ENCODE data around the gene DNAJC10. TPM values are rescaled to one million over a fixed set of nuclear protein-coding genes. Genes with fewer than 3 reads are reported as not detected.

Gene DNAJC10
- total and polyA plus RNA-seq, 9 of the 15 experiments (the other 6 are each of a cell fraction or from before 2014, with no cell fraction given), result 9.8 to 77.7 (median 57.3) TPM

DNA sequence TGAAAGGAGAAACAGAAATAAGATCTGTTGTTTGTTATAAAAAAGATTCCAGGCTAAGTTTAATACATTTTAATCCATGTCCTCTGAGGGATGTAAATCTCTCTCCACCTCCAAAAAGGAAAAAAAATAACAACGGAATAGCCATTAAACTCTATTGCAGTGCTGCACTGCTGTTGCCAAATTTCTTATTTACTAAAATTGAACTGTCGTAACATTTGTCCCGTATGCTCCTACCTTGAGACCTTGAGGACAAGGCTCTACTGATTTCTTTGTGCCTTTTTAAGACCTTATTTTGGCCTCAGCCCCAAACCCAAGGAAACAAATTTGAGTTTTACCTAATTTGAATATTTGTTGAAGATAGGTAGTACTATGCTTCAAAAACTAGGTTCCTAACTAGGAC is 94.0 kb downstream of the DNAJC10 start:
- in situ Hi-C loops (cut with MboI), result no loop called here
- no peaks in the 10 kb centered on the region for H3K36me3 ChIP-seq (ENCODE audit: control insufficient read depth, insufficient read depth, low read length)
- no peak overlapping the region for H3K9ac ChIP-seq (ENCODE audit: insufficient read depth in 1 of 2, low read depth in 2 of 2, low read length in 2 of 2)
- BruUV-seq (replicated peaks), result no TSS peak
- ATAC-seq, result no peak
- no peak overlapping the region for H2AFZ ChIP-seq (ENCODE audit: low read depth, low read length)
- H3K4me1 ChIP-seq (replicated peaks in 1 of 2; ENCODE audit: control insufficient read depth in 2 of 2, insufficient read depth in 2 of 2, low read length in 2 of 2), result no peaks in the 10 kb centered on the region
- H4K20me1 ChIP-seq (replicated peaks; ENCODE audit: control insufficient read depth, insufficient read depth, low read length), result no peaks in the 10 kb centered on the region
- H3K27me3 ChIP-seq (ENCODE audit: control insufficient read depth in 2 of 2, insufficient read depth in 2 of 2, low read length in 2 of 2), result peaks cover 36% of the 10 kb centered on the region in 2 experiments
- no peak for FAIRE-seq
- no peaks in the 10 kb centered on the region for H3K79me2 ChIP-seq (ENCODE audit: control insufficient read depth, insufficient read depth, low read length)
- no peaks in the 10 kb centered on the region for H3K9me3 ChIP-seq (replicated peaks; ENCODE audit: control insufficient read depth, insufficient read depth, low read depth, low read length)
- TF ChIP-seq, protein P1, sequence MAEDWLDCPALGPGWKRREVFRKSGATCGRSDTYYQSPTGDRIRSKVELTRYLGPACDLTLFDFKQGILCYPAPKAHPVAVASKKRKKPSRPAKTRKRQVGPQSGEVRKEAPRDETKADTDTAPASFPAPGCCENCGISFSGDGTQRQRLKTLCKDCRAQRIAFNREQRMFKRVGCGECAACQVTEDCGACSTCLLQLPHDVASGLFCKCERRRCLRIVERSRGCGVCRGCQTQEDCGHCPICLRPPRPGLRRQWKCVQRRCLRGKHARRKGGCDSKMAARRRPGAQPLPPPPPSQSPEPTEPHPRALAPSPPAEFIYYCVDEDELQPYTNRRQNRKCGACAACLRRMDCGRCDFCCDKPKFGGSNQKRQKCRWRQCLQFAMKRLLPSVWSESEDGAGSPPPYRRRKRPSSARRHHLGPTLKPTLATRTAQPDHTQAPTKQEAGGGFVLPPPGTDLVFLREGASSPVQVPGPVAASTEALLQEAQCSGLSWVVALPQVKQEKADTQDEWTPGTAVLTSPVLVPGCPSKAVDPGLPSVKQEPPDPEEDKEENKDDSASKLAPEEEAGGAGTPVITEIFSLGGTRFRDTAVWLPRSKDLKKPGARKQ (CRISPR knock-in tag; IDR thresholded peaks at IDR 0.05), result no peak
- TF ChIP-seq U2AF1 (optimal IDR thresholded peaks at IDR 0.05; ENCODE audit: low read depth, low read length) (no peak), XRCC3 (IDR thresholded peaks at IDR 0.05) (no peak), ZC3H11A (IDR thresholded peaks at IDR 0.05; ENCODE audit: low read depth, low read length) (no peak)
- TF ChIP-seq, protein P2, sequence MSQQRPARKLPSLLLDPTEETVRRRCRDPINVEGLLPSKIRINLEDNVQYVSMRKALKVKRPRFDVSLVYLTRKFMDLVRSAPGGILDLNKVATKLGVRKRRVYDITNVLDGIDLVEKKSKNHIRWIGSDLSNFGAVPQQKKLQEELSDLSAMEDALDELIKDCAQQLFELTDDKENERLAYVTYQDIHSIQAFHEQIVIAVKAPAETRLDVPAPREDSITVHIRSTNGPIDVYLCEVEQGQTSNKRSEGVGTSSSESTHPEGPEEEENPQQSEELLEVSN (IDR thresholded peaks at IDR 0.05; ENCODE audit: borderline replicate concordance in 1 of 2, extremely low read depth in 1 of 2, insufficient read depth in 1 of 2, insufficient read length in 1 of 2, low read depth in 1 of 2, low read length in 1 of 2, poor library complexity in 1 of 2, severe bottlenecking in 1 of 2), result no peak
- CTCF ChIA-PET (ENCODE audit: low intra/inter-chr PET ratio), result no interaction called here
- no peak for DNase-seq (ENCODE audit: extremely low read depth in 1 of 4, low spot score in 3 of 4)
- POLR2A ChIA-PET, result interaction anchor here (0.7 kb wide), 1 partner anchor 1535 kb away, joined by 3 read pairs; no protein-coding TSS in a partner anchor
- intact Hi-C loops (cut with micrococcal nuclease), result no loop called here
- no peak overlapping the region for H3K27ac ChIP-seq (ENCODE audit: extremely low read depth, low read depth, low read length)
- H3K4me2 ChIP-seq (ENCODE audit: insufficient read depth, low read length), result no peak overlapping the region
- WGBS (ENCODE audit: insufficient coverage, low coverage, missing lambda C conversion rate), result 8% methylated on average over 3 of the region's 3 CpGs
- H3K9me1 ChIP-seq (ENCODE audit: control insufficient read depth, insufficient read depth, low read length), result no peaks in the 10 kb centered on the region
- H3K4me3 ChIP-seq, result no peak overlapping the region
